NCI-H1436 treated with DMSO at 0.1 percent for 48 hours (cell line): ENCODE data around the gene CAMSAP2.

Experiments used
- DNase-seq: peaks from one replicate; lab custom pipeline; 2025; lab: John Stamatoyannopoulos, UW

CAMSAP2 gene

DNA sequence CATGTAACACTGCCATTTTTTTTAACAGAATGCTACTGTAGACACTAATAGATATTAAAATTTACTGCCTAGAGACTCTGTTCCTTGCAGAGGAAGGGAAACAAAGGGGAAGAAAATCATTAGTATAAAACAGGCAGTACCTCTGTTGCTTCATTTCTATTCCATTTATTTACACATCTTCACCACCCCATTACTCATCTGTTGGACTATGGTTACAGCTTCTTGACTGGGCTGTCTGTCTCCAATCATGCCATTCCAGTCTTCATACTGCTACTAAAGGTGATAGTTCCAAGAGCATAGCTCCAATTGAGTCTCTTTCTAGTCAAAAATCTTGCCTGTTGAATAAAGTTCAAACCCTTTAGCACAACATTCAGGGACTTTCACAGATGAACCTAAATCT, 111.9 kb downstream of the CAMSAP2 start:
- no peak for DNase-seq

DNA sequence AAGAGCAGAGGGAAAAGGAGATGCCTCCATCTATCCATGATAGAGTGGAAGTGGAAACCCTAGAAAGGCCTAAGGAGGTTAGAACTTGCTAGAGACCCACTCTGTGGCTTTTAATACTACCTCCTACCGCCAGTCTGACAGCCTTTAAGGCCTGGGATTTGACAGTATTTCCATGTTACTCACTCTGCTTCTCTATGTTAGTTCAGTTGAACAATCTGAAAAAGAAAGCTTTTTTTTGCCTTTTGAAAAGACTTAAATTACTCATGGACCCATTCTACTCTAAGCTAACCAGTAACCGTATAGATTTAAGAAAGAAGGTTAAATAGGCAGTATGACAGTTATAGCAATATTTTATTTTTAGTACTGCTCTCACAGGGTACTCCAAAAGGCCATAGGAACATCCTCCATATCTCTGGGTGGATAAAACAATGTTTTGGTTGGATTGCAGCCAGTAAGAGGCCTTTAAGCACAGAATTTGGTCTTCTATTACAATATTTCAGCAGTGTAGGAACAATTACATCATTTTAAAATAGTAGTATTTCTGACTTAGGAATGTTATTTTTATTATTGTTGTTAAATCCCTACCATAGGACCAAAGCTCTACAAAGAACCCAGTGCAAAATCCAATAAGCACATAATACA, 118.1 kb downstream of the CAMSAP2 start:
- no peak for DNase-seq

DNA sequence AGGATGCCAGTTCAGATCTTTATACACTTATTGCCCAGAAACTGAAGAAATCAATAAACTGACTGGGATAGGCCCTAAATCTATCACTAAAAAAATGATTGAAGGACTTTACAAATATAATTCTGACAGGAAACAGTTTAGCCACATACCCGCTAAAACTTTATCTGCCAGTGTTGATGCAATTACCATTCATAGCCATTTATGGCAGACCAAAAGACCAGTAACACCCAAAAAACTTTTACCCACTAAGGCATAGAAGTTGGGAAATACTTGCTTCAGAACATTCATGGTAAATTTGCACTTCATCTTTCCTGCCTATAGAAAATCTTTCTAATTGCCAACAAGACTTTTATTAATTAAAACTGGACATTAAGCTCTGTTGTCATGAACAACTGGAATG, 119.1 kb downstream of the CAMSAP2 start:
- no peak for DNase-seq

DNA sequence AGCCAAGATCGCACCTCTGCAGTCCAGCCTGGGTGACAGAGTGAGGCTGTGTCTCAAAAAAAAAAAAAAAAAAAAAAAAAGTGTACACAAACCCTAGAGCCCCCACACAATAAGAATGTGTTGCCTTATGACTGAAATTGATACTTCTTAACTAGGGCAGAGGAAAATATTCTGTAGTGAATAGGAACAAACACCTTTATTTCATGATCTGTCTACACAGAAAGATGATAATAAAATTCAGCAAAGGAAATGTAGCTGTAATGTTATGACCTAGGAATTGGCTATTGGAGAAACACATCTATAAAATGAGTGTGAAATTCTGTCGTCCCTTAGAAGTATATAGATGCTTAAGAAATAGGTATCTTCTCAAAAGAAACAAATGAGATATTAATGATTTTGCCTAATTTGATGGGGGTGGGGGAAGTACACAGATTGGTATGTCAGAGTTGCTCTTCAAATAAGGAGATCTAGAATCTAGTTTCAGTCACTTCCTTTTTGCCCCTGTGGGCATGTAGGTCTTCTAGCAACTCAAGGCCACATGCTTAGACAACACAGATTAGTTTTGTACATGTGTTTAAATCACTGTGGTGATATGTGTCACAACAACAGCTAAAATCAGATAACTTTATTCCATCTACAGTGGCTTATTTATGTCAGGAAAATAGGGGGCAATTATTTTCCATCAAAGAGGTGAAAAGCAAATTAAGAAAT, 123.4 kb downstream of the CAMSAP2 start:
- DNase-seq = no peak

DNA sequence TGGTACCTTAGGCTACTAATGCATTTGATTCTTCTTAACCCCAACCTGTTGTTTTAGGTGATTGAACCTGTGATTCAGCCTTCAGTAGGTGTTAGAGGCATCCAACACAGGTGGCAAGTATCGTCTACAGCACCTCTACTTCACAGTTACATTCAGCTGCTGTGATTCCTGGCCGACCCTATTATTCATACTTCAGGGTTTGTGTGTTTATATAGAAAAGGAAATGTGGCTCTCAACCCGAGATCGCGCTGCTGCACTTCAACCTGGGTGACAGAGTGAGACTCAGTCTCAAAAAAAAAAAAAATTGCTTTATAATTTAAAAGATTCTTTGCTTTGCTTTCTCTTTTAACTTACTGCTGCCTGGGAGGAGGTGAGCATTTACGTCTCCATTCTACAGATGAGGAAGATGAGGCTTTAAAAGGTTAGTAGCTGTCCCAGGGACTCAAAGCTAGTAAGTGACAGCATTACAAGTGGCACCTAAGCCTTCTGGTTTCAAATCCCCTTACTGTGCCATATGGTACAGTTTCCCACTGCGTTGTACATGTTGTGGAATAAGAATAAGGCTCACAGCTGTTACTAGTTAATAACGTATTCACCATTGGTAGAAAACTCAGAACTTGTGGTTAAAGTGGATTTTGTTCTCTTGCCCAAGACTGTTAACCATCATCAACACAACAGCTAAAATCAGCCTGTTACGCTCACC, 124.2 kb downstream of the CAMSAP2 start:
- DNase-seq = no peak

DNA sequence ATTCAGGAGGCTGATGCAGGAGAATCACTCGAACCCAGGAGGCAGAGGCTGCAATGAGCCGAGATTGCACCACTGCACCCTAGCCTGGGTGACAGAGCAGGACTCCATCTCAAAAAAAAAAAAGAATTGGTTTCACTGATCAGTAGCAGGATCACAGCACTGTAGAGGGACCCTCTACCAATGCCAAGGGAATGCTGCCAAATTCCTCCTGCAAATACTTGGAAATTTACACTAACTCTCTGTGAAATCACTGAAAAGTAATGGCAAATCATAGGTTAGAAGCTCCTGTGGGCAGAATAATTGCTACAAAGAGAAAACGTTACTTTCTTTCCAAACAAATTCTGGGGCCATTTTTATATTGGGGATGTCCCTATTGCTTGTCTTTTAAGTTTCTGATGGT, 127.4 kb downstream of the CAMSAP2 start:
- no peak for DNase-seq

DNA sequence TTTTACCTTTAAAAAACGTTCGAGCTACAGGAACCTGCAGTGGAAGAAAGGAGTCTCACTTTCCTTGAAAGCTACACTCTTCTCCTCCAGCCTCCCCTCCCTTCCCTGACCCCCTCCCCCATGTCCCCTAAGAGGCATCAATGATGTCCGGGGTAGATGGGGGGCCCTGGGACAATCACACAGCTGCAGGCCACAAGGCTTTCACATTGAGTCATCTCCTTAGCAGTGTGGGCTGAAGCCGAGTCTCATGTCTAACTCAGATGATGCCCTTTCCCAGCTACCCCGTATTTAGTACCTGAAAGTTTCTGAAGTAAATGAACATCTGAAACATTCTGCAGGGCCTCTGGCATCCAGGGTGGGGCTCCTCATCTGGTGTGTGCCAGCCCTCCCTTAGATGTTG, 127.8 kb downstream of the CAMSAP2 start:
- no peak for DNase-seq

DNA sequence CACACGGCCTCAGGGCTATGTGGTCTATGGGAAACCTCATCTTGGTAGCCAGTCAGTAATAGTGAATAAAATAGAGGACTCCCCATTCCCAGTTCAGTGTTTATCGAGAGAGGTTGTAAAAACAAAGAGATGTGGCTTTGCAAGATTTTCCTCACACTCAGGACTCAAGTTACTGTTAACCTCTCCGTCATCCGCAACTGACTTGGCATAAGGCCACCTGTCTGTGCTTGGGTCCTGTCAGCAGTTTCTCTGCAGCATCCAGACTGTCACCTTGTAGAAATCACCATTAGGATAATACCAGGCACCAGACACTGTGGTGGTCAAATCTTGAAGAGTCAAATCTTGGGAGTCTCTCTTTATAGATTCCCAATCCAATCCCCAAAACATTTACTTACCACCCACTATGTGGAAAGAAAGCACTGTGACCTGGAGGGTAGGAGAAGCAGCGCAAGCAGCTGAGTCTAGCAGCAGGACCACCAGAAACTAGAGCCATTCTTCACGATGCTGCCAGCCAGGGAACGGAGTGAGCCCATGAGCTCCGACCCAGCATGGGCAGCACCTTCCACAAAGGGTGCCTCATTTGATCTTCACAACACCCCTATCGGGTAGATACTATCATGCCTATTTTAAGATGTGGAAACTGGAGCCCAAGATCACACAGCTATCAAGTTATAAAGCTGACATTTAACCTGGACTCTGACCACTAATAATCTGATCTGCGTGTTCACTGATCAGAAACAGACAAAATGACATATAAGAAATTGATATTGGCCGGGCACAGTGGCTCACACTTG, 128.5 kb downstream of the CAMSAP2 start:
- no peak for DNase-seq

DNA sequence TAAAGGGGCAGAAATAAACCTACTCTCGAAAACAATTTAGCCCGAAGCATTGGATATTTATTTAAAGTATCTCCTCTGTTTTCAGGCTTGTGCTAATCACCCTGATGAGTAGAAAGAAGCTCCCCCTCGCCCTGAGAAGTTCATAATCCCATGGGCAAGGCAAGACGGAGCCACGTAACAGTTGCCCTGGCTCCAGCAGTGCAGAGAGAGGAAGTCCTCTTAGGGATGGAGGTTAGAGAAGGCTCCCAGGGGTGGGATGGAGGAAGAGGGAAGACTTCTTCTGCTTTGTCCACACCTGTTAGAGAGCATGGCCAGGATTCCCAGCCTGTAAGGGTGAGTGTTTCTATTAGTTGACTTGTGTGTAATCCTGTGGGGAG, 130.7 kb downstream of the CAMSAP2 start:
- no peak for DNase-seq

DNA sequence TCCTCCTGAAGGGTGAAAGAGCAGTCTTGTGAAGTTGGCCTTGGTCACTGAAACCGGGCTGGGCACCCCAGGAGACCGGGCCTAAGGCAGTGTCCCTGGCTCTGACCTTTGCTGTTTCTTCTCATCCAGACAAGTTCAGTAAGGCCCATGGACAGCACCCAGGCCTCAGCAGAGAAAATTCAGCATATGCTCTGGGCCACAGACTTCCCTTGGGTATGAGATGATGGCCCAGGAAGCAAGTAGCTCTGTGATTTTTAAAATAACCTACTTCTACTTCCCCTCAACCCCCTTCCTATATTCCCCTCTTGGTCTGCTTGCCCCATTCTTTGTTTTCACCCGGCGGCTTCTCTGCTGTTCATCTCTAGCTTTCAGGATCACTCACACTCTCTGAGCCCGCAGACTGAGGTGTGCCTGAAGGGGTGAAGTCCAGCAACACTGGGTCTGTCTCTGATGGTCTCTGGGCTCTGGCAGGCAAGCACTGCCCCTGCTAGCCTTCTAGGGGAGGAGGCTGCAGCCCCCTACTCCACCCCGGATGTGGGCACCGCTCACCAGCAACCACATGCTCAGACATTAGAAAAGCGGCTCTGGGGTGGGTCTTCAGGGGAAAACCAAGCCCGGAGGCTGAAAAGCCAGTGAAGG, 131.2 kb downstream of the CAMSAP2 start:
- DNase-seq = no peak

DNA sequence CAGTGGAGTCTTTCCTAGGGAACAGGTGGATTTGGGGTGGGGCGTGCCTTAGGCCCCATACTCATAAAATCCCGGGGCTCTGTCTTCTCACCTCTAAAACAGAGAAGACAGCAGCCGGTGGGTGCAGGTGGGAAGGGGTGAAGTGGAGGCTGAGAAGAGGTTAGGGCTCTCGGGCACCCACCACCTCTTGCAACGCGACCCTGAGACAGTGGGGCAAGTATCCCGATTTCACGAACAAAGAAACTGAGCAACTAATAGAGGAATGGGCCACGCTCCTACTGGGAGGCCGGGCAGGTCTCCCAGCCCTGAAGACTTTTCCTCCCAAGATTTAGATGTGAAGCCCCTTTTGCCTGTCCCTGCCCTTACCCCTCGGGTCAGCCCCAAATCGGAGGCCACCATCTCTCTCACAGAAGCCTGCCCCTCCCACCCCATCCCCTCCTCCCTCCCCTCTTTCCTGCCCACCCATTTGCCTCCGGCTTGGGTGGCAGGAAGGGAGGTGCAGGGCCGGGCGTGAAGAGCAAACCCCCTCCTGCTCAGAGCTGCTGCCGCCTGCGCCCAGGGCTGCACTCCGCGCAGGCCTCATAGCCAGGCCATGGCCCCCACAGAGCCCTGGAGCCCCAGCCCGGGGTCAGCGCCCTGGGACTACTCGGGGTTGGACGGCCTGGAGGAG, 133.9 kb downstream of the CAMSAP2 start, which contains the start of gene GPR25:
TSS of gene GPR25 (plus strand) at position 536 of the 670 bp plus-strand sequence. CDS start at position 593, 57 bp downstream.
- no peak for DNase-seq

DNA sequence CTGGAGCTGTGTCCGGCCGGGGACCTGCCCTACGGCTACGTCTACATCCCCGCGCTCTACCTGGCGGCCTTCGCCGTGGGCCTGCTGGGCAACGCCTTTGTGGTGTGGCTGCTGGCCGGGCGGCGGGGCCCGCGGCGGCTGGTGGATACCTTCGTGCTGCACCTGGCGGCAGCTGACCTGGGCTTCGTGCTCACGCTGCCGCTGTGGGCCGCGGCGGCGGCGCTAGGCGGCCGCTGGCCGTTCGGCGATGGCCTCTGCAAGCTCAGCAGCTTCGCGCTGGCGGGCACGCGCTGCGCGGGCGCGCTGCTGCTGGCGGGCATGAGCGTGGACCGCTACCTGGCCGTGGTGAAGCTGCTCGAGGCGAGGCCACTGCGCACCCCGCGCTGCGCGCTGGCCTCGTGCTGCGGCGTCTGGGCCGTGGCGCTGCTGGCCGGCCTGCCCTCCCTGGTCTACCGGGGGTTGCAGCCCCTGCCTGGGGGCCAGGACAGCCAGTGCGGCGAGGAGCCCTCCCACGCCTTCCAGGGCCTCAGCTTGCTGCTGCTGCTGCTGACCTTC, 134.5 kb downstream of the CAMSAP2 start:
- no peak for DNase-seq

DNA sequence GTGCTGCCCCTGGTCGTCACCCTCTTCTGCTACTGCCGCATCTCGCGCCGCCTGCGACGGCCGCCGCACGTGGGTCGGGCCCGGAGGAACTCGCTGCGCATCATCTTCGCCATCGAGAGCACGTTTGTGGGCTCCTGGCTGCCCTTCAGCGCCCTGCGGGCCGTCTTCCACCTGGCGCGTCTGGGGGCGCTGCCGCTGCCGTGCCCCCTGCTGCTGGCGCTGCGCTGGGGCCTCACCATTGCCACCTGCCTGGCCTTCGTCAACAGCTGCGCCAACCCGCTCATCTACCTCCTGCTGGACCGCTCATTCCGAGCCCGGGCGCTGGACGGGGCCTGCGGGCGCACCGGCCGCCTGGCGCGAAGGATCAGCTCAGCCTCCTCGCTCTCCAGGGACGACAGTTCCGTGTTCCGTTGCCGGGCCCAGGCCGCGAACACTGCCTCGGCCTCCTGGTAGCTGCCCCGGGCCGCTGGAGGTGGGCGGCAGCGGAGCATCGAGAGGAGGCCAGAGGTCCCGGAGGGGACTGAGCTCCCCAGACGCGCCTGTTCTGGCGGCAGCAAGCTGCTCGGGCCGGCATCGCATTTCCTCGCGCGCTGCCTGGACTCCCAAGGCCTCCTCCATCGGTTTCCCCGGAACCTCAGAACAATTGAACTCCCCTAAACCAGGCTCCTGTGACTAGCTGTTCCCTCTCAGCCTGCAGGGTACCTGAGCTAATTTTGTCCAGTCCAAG, 135.1 kb downstream of the CAMSAP2 start:
- DNase-seq = no peak

DNA sequence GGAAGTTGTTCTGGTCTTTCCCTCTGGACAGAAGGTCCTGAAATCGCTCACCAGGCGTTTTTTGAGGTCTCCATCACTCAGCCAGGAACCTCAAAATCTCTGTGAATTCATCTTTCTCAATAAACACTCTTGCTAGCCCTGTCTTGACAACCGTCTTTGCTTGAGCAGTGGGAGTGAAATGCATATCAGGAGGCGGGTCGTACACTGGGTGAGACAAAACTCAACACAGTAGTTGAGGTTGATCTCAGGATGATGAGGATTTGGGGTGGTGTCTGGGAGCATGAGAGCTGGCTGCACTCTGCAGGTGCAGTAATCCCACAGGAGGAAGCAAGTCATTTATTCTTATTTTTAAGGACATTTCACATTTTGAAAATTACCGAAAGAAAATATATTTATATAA, 136.0 kb downstream of the CAMSAP2 start:
- no peak for DNase-seq

DNA sequence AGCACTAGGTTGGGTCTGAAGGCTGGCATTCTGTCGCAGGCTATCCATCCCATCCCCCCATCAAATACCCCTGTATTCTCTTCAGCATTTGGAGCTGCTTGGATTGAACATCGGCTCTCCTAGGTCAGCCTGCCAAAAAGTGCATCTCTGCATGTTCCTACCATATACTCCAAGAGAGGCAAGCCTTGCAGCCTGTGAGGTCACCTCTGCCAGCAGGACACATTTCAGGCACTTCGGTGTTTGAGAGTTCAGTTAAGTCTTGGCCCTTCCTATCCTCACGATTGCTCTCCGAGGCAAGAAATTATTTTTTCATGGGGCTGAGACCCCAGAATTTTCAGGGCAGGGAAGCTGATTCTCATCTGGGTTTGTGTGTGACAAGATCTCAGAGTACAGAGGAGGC, 136.7 kb downstream of the CAMSAP2 start:
- no peak for DNase-seq

DNA sequence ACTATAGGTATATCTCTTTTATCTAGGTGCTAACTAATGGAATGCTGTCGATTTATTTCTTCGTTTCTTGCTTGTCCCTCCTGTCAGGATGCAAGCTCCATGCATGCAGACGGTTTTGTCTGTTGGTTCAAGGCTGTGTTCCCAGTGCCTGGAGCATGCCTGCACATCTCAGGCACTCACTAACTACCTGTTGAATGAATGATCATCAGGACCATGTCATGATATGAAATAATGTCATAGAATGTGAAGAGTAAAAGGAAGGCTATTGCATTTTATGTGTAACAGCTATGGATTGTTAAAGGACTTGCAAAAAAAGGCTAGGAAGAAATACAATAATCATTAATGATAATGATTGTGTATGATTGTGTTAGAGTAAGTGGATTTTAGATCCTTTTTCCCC, 138.3 kb downstream of the CAMSAP2 start:
- no peak for DNase-seq

DNA sequence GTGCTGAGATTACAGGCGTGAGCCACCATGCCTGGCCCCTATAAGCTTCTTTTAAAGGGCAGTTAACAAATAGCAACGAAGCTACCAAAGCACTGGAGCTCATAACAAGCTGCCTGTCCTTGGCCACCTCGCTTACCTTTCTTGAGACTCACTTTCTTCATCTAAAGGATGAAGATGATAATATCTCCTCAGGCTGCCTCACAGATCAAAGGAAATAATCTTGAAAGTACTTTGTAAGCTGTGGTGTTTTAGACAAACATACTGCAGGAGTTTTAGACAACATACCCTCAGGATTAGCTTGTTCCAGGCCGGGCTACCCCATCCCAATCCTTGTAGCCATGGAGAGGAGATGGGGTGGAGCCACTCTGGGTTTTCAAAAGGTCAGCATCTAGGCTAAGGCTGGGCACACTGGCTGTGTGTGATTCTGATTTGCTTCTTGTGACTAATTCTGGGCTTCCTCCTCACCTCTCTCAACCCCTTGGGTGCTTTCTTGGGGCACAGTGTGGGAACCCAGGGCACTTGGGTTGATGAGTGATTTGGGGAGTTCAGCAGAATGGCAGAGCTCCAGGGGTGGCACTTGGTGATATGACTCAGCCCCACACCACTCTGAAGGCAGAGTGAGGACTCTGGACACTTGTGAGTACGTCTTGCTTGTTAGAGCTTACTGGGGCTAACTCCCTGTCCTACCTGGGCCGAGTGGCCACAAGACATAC, 139.3 kb downstream of the CAMSAP2 start:
- no peak for DNase-seq

DNA sequence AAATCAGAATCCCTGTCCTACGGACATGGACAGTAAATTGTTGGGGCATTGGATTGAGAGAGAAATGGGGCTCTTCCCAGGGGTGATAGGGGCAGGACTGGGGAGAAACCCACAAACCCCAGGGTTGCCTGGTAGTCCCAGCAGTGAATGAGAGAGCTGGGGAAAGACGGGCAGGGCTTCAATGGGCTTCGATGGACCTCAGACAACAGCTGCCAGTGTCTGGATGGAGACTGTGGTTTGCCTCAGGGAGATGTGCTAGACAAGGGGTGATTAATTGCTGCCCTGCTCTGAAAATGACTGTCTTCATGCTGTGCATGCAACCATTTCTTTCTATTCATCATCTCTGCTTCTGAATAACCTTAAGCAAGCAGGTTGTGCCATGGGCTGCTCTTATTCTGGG, 141.5 kb downstream of the CAMSAP2 start:
- DNase-seq = no peak

DNA sequence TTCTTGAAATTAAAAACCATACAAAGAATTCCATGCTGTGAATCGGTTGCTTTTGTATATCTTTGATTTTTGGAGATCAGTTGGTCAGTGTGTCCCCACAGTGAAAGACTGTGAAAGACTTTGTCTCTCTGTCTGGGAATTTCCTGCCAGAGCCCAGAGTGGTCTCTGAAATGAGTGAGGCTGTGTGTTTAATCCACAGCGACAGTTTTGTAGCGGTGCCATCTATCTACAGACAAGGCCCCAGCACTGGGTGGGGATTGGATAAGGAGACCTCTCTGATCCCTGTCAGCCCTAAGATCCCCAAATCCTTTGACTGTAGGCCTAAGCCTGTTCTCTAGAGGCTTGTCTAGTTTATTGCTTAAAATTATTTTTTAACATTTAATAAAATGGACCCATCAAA, 144.4 kb downstream of the CAMSAP2 start:
- DNase-seq = no peak
